RWPE2 (cell line): Measurements from ENCODE around the gene SPNS3.
A peak's percentile ranks its signal among the peaks of the same experiment; 100 is the strongest.

Source experiments
- ATAC-seq: fragments of 200-7000 bp; cut with Tn5 transposase; 3 replicates; pipeline ENCODE4 v1.9.1; 2021; ENCODE audit warnings: low read depth
- DNase-seq: peaks from one replicate; pipeline ENCODE4 v3.0.0-alpha.2; 2020; ENCODE audit warnings: low spot score
- H3K27ac ChIP-seq: fragments of 450-650 bp; 2 replicates; pipeline ENCODE4 v1.5.1; 2017; ENCODE audit warnings: mild to moderate bottlenecking; ENCODE audit not compliant: poor library complexity, severe bottlenecking
- H3K27me3 ChIP-seq: fragments of 250-450 bp; sonication (Bioruptor Pico); 2 replicates; pipeline ENCODE4 v1.5.1; 2021; ENCODE audit warnings: mild to moderate bottlenecking, moderate library complexity; ENCODE audit not compliant: insufficient read depth, poor library complexity, severe bottlenecking
- H3K36me3 ChIP-seq: fragments of 250-450 bp; sonication (Bioruptor Pico); 2 replicates; pipeline ENCODE4 v1.5.1; 2020; ENCODE audit warnings: low read depth, mild to moderate bottlenecking, moderate library complexity
- H3K4me1 ChIP-seq: fragments of 250-450 bp; sonication (Bioruptor Pico); 2 replicates; pipeline ENCODE4 v1.5.1; 2021; ENCODE audit warnings: mild to moderate bottlenecking, moderate library complexity; ENCODE audit not compliant: insufficient read depth, poor library complexity, severe bottlenecking
- H3K4me3 ChIP-seq: fragments of 250-450 bp; sonication (Bioruptor Pico); 2 replicates; pipeline ENCODE4 v1.5.1; 2021; ENCODE audit warnings: mild to moderate bottlenecking, moderate library complexity; ENCODE audit not compliant: severe bottlenecking
- H3K9me3 ChIP-seq: fragments of 250-450 bp; sonication (Bioruptor Pico); 2 replicates; pipeline ENCODE4 v1.5.1; 2021; ENCODE audit warnings: mild to moderate bottlenecking, moderate library complexity; ENCODE audit not compliant: severe bottlenecking
- CTCF ChIP-seq: fragments of 450-650 bp; IDR thresholded peaks from one replicate; pipeline ENCODE4 v1.5.1; 2017; ENCODE audit warnings: mild to moderate bottlenecking, moderate library complexity; ENCODE audit not compliant: poor library complexity, severe bottlenecking

Gene SPNS3

GRCh38 chr17:4436846-4437245, 3.1 kb downstream of the SPNS3 start:
- Histone ChIP-seq H3K9me3 (no peaks in the 10 kb centered on the region), H3K27ac (no peak overlapping the region), H3K27me3 (no peaks in the 10 kb centered on the region), H3K4me1 (no peaks in the 10 kb centered on the region), H3K4me3 (no peak overlapping the region), H3K36me3 (no peaks in the 10 kb centered on the region)
- no peak for DNase-seq
- ATAC-seq = 0 out of 3 replicates have a peak, but pooled peaks have one; percentile 17
- no peak for TF ChIP-seq CTCF

GRCh38 chr17:4438162-4438944, 4.6 kb downstream of the SPNS3 start:
- no peaks in the 10 kb centered on the region for H3K27me3 ChIP-seq
- no peak overlapping the region for H3K4me3 ChIP-seq
- no peaks in the 10 kb centered on the region for H3K9me3 ChIP-seq
- H3K27ac ChIP-seq = no peak overlapping the region
- no peaks in the 10 kb centered on the region for H3K36me3 ChIP-seq
- ATAC-seq = no peak
- no peaks in the 10 kb centered on the region for H3K4me1 ChIP-seq
- no peak for TF ChIP-seq CTCF
- DNase-seq = no peak

- TF ChIP-seq CTCF = no peak
- Histone ChIP-seq H3K36me3 (no peaks in the 10 kb centered on the region), H3K27ac (no peak overlapping the region), H3K27me3 (no peaks in the 10 kb centered on the region), H3K9me3 (no peaks in the 10 kb centered on the region), H3K4me3 (no peak overlapping the region), H3K4me1 (no peaks in the 10 kb centered on the region)
- DNase-seq (no peak), ATAC-seq (no peak)
Observed at GRCh38 chr17:4440021-4440420, 6.3 kb downstream of the SPNS3 start.

GRCh38 chr17:4440690-4441686, 7.2 kb downstream of the SPNS3 start:
- Histone ChIP-seq H3K27me3 (no peaks in the 10 kb centered on the region), H3K9me3 (no peaks in the 10 kb centered on the region), H3K4me1 (no peaks in the 10 kb centered on the region), H3K36me3 (no peaks in the 10 kb centered on the region), H3K4me3 (no peak overlapping the region), H3K27ac (no peak overlapping the region)
- no peak for DNase-seq
- TF ChIP-seq CTCF = no peak
- no peak for ATAC-seq
